SIG-M5 treated with dmso at 0.1 percent for 504 hours (cell line): ENCODE data around the gene RBPMS2.
"Not testable (repeated sequence)": the region's sequence is repeated elsewhere in the genome, so short reads cannot be mapped to it uniquely, and the experiment has no call there.

ENCODE experiments used
- DNase-seq: peaks from one replicate; lab custom pipeline; 2025; ENCODE audit not compliant: unreplicated experiment; lab: John Stamatoyannopoulos, UW

RBPMS2 gene

DNA sequence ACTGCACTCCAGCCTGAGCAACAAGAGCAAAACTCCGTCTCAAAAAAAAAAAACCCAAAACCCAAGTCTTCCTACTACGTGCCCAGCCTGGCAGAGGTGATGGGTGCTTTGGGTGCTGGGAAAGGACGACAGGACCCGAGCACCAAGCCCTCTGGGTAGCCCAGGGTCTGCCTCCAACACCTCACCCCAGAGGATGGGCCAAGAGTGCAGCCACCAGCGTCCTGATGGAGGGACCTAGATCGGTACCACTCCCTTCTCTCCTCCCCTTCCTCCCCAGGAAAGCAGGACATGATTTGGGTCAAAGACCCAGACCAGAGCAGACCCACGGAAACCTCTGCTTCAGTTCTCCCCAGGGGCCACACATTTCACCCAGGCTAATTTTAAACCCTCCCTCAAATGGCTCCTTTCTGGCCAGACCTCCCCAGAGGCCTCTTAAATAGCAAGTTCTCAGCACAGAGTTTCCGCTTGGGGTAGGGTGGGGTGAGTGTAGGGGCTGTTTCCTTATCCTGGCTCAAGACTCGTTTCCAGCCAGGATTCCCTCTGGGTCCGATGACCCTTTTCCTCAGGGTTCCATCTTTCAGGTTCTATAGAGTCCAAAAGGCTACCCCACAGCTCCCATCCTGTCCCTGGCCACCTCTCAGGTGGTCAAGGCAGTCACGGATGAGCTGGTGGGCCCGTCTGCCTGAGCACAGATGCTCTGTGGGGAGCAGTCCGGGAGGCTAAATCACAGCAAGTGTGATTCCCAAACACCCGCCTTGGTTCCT lies 20.5 kb downstream of the RBPMS2 start:
- DNase-seq: no peak

- no peak for DNase-seq
Measured at GRCh38 chr15:64753480-64754185, 21.8 kb downstream of the RBPMS2 start.

DNA sequence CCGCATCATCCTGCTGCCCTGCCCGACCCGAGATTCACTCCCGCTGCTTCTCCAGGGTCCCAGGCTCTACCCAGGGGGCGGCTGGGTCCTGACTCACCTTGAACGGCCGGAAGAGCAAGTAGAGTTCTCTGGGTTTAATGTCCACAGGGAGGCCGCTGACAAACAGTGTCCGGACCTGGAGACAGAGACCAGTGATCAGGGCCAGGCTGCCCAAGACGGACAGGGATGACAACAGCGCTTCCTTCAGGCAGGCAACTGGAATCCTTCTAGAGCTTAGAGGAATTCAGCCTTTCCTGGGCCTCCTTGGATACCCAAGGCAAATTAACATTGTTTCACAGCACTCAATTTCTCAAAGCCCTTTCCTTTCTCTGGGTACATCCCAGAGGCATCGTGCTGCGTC lies 23.9 kb downstream of the RBPMS2 start:
- DNase-seq: no peak

GRCh38 chr15:64749999-64750657 lies 25.3 kb downstream of the RBPMS2 start:
- DNase-seq: no peak

GRCh38 chr15:64749167-64749566 lies 26.2 kb downstream of the RBPMS2 start:
- DNase-seq: no peak

- DNase-seq: no peak
Measured at GRCh38 chr15:64748251-64748650, 27.1 kb downstream of the RBPMS2 start.

DNA sequence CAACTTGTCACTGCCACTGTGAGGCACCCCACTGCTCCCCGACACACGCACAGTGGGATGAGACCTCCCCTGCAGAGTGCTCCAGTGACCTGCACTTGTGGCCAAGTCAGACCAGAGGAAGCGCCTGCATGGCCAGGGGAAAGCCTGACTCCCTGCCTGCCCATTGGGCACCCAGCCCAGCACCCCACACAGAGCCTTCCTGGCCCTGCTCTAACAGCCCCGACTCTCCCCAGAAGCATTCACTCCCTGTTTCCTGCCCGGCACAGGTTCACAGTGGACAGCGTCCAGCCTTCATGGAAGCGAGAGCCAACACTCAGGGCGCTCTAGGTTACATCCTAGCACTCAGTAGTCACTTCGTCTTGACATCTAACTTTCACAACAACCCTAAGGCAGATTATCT lies 27.8 kb downstream of the RBPMS2 start:
- no peak for DNase-seq

- no peak for DNase-seq
Measured at GRCh38 chr15:64746921-64747320, 28.5 kb downstream of the RBPMS2 start.

GRCh38 chr15:64746356-64746755 lies 29.0 kb downstream of the RBPMS2 start:
- no peak for DNase-seq

GRCh38 chr15:64743691-64744090 lies 31.7 kb downstream of the RBPMS2 start:
- no peak for DNase-seq

GRCh38 chr15:64742921-64743320 lies 32.5 kb downstream of the RBPMS2 start:
- DNase-seq: no peak

- no peak for DNase-seq
Measured at GRCh38 chr15:64742385-64742784, 33.0 kb downstream of the RBPMS2 start.

DNA sequence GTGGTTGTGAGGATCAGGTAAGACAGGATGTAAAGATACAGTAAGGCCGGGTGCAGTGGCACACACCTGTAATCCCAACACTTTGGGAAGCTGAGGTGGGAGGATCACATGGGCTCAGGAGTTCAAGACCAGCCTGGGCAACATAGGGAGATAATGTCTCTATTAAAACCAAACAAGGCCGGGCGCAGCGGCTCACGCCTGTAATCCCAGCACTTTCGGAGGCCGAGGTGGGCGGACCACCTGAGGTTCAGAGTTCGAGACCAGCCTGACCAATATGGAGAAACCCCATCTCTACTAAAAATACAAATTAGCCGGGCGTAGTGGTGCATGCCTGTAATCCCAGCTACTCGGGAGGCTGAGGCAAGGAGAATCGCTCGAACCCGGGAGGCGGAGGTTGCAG lies 33.7 kb downstream of the RBPMS2 start:
- DNase-seq: not testable (repeated sequence)

DNA sequence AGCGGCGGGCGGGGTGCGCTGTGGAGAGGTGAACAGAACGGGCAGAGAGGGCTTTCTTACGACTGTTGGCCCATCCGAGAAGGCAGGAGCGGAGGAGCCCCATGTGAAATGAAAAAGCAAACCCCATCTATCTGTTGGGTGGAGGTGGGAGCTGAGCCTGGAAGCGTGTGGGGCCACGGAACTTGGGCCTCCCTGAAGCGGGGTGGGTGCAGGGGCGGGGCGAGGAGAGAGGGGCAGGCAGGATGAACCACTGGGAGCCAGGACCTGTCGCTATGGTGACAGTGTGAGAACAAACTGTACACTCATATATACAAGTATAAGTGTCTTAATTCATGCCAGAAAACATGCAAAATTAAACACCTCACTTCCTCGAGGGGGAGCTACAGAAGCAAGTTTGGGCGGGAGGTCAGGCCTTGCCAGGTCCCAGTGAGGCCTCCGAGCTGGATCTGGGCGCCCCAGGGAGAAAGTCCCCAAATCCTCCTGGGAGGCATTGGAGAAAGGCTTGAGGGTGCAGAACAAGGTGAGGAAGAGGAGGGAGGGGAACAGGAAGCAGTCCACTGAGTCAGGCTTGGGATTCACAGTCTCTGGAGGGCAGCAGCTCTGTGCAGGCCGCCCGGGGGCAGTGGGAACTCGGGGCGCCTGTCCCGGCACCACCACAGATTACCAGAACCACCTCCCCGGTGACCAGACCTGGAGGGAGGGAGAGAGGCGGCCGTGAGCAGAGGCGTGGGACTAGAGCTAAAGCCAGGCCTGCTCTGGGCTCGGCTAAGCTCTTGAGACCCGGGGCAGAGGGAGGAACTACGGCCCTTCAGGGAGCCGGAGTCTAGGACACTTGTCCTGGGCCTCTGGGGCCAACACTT lies 34.8 kb downstream of the RBPMS2 start:
- DNase-seq: no peak

DNA sequence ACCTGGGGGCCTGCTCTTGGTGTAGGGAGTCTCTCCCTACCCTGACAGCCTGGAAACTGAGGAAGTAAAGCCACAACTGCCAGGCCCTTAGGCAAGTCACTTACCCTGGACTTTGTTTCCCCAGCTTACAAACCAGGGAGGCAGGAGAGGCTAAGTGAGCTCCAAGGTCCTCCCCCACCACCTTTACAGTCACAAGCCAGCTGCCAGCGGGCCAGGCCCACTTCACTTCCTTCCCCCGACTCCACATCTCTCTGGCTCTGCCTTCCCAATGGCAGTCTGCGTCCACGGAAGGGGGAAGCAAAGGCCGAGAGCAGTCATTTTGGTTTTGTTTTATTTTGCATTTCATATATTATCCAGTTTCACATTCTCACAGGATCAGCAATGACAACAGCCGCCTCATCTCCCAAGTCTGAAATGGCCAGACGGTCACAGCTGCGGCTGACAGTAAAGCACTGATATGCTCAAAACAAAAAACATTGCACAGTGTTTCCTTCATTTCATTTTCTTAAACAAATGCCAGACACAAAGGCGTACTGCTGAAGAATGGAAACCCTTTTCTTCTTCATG lies 35.7 kb downstream of the RBPMS2 start:
- no peak for DNase-seq

GRCh38 chr15:64739156-64739555 lies 36.2 kb downstream of the RBPMS2 start:
- DNase-seq: no peak

GRCh38 chr15:64738226-64739095 lies 36.9 kb downstream of the RBPMS2 start:
- DNase-seq: no peak

DNA sequence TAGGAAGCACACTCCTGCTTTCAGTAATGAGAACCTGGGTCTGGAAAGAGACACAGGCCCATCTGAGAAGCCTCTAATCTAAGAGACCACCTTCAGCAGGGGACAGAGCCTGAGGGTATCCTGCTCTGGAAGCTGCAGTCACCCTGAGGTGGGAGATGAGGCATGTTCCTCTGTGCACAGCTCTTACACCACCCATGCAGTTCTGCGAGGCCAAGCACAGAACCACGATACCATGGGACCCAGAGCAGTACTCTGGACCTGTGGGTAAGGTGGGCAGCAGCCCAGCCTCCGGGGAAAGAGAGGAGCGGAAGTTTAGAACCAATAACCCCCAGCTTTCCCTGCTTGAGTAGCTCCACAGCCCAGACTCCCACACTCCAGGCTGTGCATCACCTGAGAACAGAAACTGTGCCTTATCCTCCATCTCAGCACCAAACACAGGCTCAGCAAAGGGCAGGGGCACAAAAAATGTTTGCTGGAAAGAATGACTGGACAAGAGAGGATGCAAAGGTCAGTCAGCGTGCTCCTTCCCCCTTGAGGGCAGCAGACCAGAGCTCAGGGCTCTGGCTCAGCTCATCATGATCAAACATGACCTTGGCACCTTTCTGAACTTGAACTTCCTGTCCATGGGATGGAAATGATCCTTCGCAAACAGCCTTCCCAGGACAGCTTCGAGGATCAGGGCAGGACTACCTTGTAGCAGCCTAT lies 43.1 kb downstream of the RBPMS2 start:
- DNase-seq: no peak

GRCh38 chr15:64731805-64732151 lies 43.6 kb downstream of the RBPMS2 start:
- DNase-seq: no peak
